GM12875 (cell line): ENCODE data around the gene ATP6V0D1.

Experiments
- H3K4me3 ChIP-seq: one replicate; pipeline ENCODE4 v1.5.1; 2011; ENCODE audit warnings: low read depth, low read length, control low read depth
- CTCF ChIP-seq: IDR thresholded peaks from 2 replicates; pipeline ENCODE4 v1.5.1; 2011; ENCODE audit warnings: low read depth, mild to moderate bottlenecking, control low read depth, inconsistent platforms, low read length, moderate library complexity, borderline replicate concordance; ENCODE audit not compliant: insufficient read depth

Gene ATP6V0D1

GRCh38 chr16:67443265-67443664 is 37.7 kb downstream of the ATP6V0D1 start:
- H3K4me3 ChIP-seq, result no peak overlapping the region
- TF ChIP-seq CTCF, result no peak

- no peak for TF ChIP-seq CTCF
- H3K4me3 ChIP-seq, result no peak overlapping the region
Observed at GRCh38 chr16:67442581-67443255, 38.2 kb downstream of the ATP6V0D1 start.

GRCh38 chr16:67441907-67442306 is 39.0 kb downstream of the ATP6V0D1 start:
- no peak overlapping the region for H3K4me3 ChIP-seq
- no peak for TF ChIP-seq CTCF

GRCh38 chr16:67441271-67441753 is 39.6 kb downstream of the ATP6V0D1 start:
- no peak for TF ChIP-seq CTCF
- H3K4me3 ChIP-seq, result no peak overlapping the region

- no peak overlapping the region for H3K4me3 ChIP-seq
- TF ChIP-seq CTCF, result no peak
Observed at GRCh38 chr16:67438824-67439393, 42.0 kb downstream of the ATP6V0D1 start.

- TF ChIP-seq CTCF, result no peak
- H3K4me3 ChIP-seq, result no peak overlapping the region
Observed at GRCh38 chr16:67438098-67438791, 42.7 kb downstream of the ATP6V0D1 start.
